ENCODE data around the gene SSTR5. TPM values are rescaled to one million over a fixed set of nuclear protein-coding genes. Genes with fewer than 3 reads are reported as not detected.
A peak's percentile ranks its signal among the peaks of the same experiment; 100 is the strongest.

The SSTR5 gene
- total RNA-seq, 4 donors from 2014 or later: 1.5 TPM; not detected in 3

DNA sequence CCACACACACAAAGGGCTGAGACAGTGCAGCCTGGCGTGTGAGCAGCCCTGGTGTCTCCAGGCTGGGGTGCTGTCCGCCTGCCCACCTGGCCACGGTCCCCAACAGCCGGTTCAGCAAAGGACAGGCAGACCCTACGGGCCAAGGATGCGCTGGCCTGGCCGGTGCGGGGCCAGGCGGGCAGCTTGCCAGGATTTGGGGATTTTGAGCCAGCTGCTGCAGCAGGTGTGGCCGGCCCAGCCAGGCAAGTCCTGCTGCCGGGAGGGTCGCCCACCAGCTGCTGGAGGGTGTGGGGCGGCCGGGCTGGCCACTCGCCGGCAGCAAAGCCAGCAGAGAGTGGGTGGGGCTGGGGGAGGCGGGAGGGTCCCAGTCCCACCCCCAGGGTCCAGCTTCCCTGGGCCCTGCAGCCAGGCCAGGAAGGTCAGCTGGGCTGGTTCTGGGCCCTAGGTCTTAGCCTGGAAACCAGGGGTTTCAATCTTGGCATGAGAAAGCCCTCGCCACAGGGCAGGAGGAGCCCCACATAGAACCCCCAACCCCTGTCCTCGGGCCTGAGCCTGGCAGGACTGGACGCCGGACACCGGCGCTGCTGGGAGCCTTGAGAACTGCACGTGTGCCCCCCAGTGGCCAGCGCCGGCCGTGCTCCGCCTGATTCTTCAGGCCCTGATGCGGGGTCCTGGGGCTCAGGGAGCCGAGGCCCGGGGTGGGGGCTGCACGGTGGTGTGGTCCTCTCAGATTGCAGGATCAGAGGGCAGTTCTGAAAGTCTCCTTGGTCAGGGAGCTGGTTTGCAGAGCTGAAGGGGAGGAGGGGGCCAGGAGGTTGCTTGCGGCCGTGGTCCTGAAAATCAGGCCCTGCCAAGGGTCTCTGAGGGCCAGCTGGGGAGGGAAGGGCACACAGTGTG, 17.6 kb upstream of the SSTR5 start:
- H3K27me3 ChIP-seq: peaks cover 65% of the 10 kb centered on the region
- no peak for DNase-seq (ENCODE audit: low spot score in 2 of 2)
- no peak for TF ChIP-seq POLR2A (IDR thresholded peaks at IDR 0.05)
- TF ChIP-seq, protein P1, sequence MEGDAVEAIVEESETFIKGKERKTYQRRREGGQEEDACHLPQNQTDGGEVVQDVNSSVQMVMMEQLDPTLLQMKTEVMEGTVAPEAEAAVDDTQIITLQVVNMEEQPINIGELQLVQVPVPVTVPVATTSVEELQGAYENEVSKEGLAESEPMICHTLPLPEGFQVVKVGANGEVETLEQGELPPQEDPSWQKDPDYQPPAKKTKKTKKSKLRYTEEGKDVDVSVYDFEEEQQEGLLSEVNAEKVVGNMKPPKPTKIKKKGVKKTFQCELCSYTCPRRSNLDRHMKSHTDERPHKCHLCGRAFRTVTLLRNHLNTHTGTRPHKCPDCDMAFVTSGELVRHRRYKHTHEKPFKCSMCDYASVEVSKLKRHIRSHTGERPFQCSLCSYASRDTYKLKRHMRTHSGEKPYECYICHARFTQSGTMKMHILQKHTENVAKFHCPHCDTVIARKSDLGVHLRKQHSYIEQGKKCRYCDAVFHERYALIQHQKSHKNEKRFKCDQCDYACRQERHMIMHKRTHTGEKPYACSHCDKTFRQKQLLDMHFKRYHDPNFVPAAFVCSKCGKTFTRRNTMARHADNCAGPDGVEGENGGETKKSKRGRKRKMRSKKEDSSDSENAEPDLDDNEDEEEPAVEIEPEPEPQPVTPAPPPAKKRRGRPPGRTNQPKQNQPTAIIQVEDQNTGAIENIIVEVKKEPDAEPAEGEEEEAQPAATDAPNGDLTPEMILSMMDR (IDR thresholded peaks at IDR 0.05): peak; percentile 40 to 65

DNA sequence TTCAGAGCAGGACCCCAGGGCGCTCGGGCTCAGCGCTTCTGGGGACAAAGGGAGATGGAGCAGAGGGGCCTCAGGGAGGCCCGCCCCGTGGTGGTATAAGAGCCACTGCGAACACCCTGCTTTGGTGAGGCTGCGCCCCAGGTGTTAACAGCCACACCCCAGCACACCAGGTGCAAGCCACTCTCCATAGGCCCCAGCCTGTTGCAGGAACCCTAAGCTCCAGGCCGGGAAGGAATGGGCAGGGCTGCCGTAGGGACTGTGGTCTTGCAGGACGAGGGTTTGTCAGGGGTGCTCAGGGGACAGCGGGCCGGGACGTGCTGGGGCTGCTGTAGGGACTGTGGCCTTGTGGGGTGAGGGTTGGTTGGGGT, 17.0 kb upstream of the SSTR5 start:
- 42% methylated on average over 6 of the region's 13 CpGs for WGBS
- H3K9me3 ChIP-seq: peaks cover 8% of the 10 kb centered on the region
- DNase-seq (ENCODE audit: low spot score in 2 of 2): no peak
- H3K27me3 ChIP-seq: peaks cover 67% of the 10 kb centered on the region
- no peak overlapping the region for H3K4me3 ChIP-seq
- H3K4me1 ChIP-seq: no peaks in the 10 kb centered on the region
- TF ChIP-seq, protein P1 (IDR thresholded peaks at IDR 0.05): no peak
- TF ChIP-seq EP300 (IDR thresholded peaks at IDR 0.05): no peak
- TF ChIP-seq POLR2A (IDR thresholded peaks at IDR 0.05): no peak
- TF ChIP-seq POLR2AphosphoS5 (IDR thresholded peaks at IDR 0.05): no peak
- no peak overlapping the region for H3K27ac ChIP-seq
- H3K36me3 ChIP-seq: no peaks in the 10 kb centered on the region

More for the DNA sequence above, 17.6 kb upstream of the SSTR5 start:
- Histone ChIP-seq H3K9me3 (peaks cover 8% of the 10 kb centered on the region), H3K27ac (no peak overlapping the region), H3K4me1 (no peaks in the 10 kb centered on the region), H3K36me3 (no peaks in the 10 kb centered on the region), H3K4me3 (no peak overlapping the region)
- 31% methylated on average over 11 of the region's 34 CpGs for WGBS

DNA sequence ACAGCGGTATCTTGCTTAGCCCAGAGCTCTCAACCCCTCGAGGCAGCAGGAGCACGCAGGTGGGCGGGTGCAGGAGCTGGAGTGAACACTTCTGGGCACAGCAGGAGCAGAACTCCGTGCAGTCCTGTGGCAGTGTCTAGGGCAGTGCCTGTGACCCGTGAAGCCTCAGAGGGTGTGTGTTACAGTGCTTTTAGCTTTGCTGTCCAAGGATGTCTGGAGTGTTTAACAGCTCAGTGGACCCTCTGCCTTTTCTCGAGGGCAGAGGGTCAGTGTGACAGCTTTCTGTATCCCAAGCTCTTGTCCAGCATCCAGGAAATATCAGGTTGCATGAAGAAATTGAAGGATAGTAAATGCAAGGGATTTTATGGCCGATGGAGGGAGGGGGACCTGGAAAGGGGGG, 16.4 kb upstream of the SSTR5 start:
- WGBS: no CpG with 5 or more reads among the region's 8 CpGs
- TF ChIP-seq EP300 (IDR thresholded peaks at IDR 0.05) (no peak), POLR2A (IDR thresholded peaks at IDR 0.05) (no peak)
- Histone ChIP-seq H3K4me1 (no peaks in the 10 kb centered on the region), H3K27me3 (peaks cover 71% of the 10 kb centered on the region), H3K9me3 (peaks cover 8% of the 10 kb centered on the region), H3K36me3 (no peaks in the 10 kb centered on the region), H3K27ac (no peak overlapping the region), H3K4me3 (no peak overlapping the region)
- DNase-seq (ENCODE audit: low spot score in 2 of 2): no peak

DNA sequence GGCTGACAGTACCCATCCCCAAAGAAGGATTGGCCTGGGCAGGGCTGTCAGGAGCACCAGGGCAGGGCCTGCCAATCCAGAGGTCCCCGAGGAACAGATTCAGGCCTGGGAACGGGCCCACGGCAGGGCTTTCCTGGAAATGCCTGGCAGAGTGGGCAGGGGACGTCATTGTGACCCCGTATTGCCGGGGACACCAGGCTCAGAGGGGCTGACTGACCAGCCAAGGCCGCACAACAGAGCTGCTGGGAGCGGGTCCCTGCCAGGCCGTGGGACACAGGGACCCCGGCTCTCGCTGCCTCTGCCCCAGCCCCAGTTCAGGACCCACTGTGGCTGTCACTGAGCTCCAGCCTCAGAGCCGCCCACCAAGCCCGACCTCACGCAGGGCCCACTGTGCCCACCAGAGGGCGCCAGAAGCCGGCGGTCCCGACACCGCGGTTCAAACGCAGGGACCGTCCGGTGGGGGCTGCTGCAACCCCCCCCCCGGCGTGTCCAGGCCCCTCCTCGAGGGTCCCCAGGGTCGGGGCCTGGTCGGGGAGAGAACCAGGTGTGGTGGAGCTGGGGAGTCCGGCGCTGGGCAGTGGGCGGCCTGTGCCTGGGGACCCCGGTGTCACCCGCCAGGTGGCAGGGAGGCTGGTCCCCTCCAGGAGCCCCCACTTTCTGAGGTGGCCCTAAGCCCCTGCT, 15.2 kb upstream of the SSTR5 start:
- Histone ChIP-seq H3K36me3 (no peaks in the 10 kb centered on the region), H3K4me1 (no peaks in the 10 kb centered on the region), H3K4me3 (no peak overlapping the region), H3K27me3 (peaks cover 83% of the 10 kb centered on the region), H3K27ac (no peak overlapping the region), H3K9me3 (peaks cover 8% of the 10 kb centered on the region)
- TF ChIP-seq EP300 (IDR thresholded peaks at IDR 0.05) (no peak), POLR2A (IDR thresholded peaks at IDR 0.05) (no peak)
- TF ChIP-seq, protein P1 (IDR thresholded peaks at IDR 0.05): peak; percentile 24 to 80
- no CpG with 5 or more reads among the region's 33 CpGs for WGBS
- no peak for DNase-seq (ENCODE audit: low spot score in 2 of 2)

DNA sequence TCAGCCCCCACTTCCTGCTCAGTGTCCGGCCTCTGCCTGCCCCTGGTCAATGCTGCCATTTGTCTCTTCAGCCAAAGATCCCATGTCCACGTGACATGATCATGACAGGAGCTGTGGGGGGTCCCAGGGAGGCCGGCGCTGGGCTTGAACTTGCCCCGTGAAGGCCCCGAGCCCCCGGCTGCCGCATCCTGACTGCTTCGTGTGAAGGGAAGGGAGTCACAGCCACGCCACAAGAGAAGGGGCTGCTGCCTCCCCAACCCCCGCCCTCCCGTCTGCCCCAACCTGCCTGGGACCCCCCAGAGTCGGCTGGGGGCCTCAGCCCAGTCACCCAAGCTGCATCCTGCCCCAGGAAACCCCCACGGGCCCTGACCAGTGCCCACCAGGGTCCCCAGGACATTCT, 14.3 kb upstream of the SSTR5 start:
- H3K4me3 ChIP-seq: no peak overlapping the region
- H3K9me3 ChIP-seq: peaks cover 8% of the 10 kb centered on the region
- no peak overlapping the region for H3K27ac ChIP-seq
- 47% methylated on average over 3 of the region's 14 CpGs for WGBS
- DNase-seq (ENCODE audit: low spot score in 2 of 2): no peak
- H3K36me3 ChIP-seq: no peaks in the 10 kb centered on the region
- no peaks in the 10 kb centered on the region for H3K4me1 ChIP-seq
- peaks cover 84% of the 10 kb centered on the region for H3K27me3 ChIP-seq
- TF ChIP-seq EP300 (IDR thresholded peaks at IDR 0.05) (no peak), POLR2AphosphoS5 (IDR thresholded peaks at IDR 0.05) (no peak), POLR2A (IDR thresholded peaks at IDR 0.05) (no peak)
- TF ChIP-seq, protein P1 (IDR thresholded peaks at IDR 0.05): no peak
